ENCODE measurements around the gene NOTUM.

GRCh38 chr17:81912441-81913309, 48.3 kb downstream of the NOTUM start:
- TF ChIP-seq CTCF (IDR thresholded peaks at IDR 0.05; ENCODE audit: extremely low read depth in 1 of 2, insufficient read depth in 1 of 2, low read depth in 1 of 2, low read length in 2 of 2) (no peak), POLR2AphosphoS5 (IDR thresholded peaks at IDR 0.05; ENCODE audit: insufficient read depth, low read depth, low read length) (no peak), MYC (IDR thresholded peaks at IDR 0.05; ENCODE audit: low read depth, low read length) (no peak), FOS (IDR thresholded peaks at IDR 0.05; ENCODE audit: borderline replicate concordance, insufficient read depth, low read length) (no peak), EZH2 (IDR thresholded peaks at IDR 0.05; ENCODE audit: borderline replicate concordance, low read depth, low read length, severe bottlenecking) (no peak), GATA2 (IDR thresholded peaks at IDR 0.05; ENCODE audit: insufficient read depth, insufficient read length, low read depth, low read length) (no peak), POLR2A (IDR thresholded peaks at IDR 0.05; ENCODE audit: low read depth, low read length) (no peak), JUN (IDR thresholded peaks at IDR 0.05; ENCODE audit: borderline replicate concordance, insufficient read depth, insufficient read length, low read depth) (no peak)
- TF ChIP-seq, protein P1, sequence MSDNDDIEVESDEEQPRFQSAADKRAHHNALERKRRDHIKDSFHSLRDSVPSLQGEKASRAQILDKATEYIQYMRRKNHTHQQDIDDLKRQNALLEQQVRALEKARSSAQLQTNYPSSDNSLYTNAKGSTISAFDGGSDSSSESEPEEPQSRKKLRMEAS (IDR thresholded peaks at IDR 0.05; ENCODE audit: insufficient read depth, insufficient read length): no peak

Data from endothelial cell of umbilical vein (primary cell).